OCI-LY3 (cell line): ENCODE measurements around the gene ZBTB48.

ENCODE experiments used
- H2AFZ ChIP-seq: fragments of 200-600, 300-600 bp; shearing (Covaris generic); 2 replicates; pipeline ENCODE4 v1.6.0; 2014; ENCODE audit warnings: antibody characterized with exemption, low read depth, low read length
- H3K27ac ChIP-seq: fragments of 200-600, 300-600 bp; sonication (generic); 2 replicates; pipeline ENCODE4 v1.5.1; 2014; ENCODE audit warnings: mild to moderate bottlenecking, low read length, moderate library complexity, mixed read lengths
- H3K27me3 ChIP-seq: fragments of 200-600, 300-600 bp; sonication (generic); 2 replicates; pipeline ENCODE4 v1.6.1; 2014; ENCODE audit warnings: low read depth, low read length, mixed read lengths
- H3K36me3 ChIP-seq: fragments of 200-600, 300-600 bp; sonication (generic); replicated peaks from 2 replicates; pipeline ENCODE3; 2014; ENCODE audit warnings: low read depth, low read length, mixed read lengths
- H3K4me1 ChIP-seq: fragments of 300-600, 200-600 bp; sonication (generic); 2 replicates; pipeline ENCODE4 v1.6.1; 2014; ENCODE audit warnings: low read length, mixed read lengths
- H3K4me2 ChIP-seq: fragments of 200-600, 300-600 bp; sonication (generic); 2 replicates; pipeline ENCODE4 v1.6.1; 2014; ENCODE audit warnings: low read length, mixed read lengths
- H3K4me3 ChIP-seq: fragments of 300-600, 200-600 bp; sonication (generic); 2 replicates; pipeline ENCODE4 v1.5.1; 2014; ENCODE audit warnings: antibody characterized with exemption, mild to moderate bottlenecking, low read length, moderate library complexity
- H3K79me2 ChIP-seq: fragments of 300-600, 200-600 bp; shearing (Covaris generic); 2 replicates; pipeline ENCODE4 v1.6.1; 2014; ENCODE audit warnings: mild to moderate bottlenecking, low read length, mixed read lengths
- H3K9ac ChIP-seq: fragments of 300-600, 200-600 bp; shearing (Covaris generic); 2 replicates; pipeline ENCODE4 v1.6.0; 2014; ENCODE audit warnings: mild to moderate bottlenecking, low read length, moderate library complexity
- H3K9me3 ChIP-seq: fragments of 200-600, 300-600 bp; shearing (Covaris generic); 2 replicates; pipeline ENCODE4 v1.6.1; 2014; ENCODE audit warnings: low read length, mixed read lengths; ENCODE audit not compliant: insufficient read depth
- H4K20me1 ChIP-seq: fragments of 200-600, 300-600 bp; sonication (generic); 2 replicates; pipeline ENCODE4 v1.6.1; 2016; ENCODE audit warnings: low read length, mixed read lengths; ENCODE audit not compliant: insufficient read depth
- EZH2phosphoT487 ChIP-seq: fragments of 200-600 bp; shearing (Covaris generic); IDR thresholded peaks from 2 replicates; pipeline ENCODE4 v1.6.1; 2018; ENCODE audit warnings: antibody characterized with exemption, mixed run types, low read depth
- TF ChIP-seq, protein P1 (sequence below): fragments of 200-600, 300-600 bp; sonication (generic); IDR thresholded peaks from 2 replicates; pipeline ENCODE4 v1.5.1; 2014; ENCODE audit warnings: antibody characterized with exemption, low read length, low read depth

ZBTB48 gene

DNA sequence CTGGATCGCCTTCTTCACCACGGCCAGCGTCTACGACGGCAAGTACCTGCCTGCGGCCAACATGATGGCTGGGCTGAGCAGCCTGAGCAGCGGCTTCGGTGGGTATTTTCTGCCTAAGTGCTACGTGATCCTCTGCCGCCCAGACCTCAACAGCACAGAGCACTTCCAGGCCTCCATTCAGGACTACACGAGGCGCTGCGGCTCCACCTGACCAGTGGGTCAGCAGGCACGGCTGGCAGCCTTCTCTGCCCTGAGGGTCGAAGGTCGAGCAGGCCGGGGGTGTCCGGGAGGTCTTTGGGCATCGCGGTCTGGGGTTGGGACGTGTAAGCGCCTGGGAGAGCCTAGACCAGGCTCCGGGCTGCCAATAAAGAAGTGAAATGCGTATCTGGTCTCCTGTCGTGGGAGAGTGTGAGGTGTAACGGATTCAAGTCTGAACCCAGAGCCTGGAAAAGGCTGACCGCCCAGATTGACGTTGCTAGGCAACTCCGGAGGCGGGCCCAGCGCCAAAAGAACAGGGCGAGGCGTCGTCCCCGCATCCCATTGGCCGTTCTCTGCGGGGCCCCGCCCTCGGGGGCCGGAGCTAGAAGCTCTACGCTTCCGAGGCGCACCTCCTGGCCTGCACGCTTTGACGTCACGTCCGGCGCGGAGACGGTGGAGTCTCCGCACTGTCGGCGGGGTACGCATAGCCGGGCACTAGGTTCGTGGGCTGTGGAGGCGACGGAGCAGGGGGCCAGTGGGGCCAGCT is at the start of gene ZBTB48:
Gene ZBTB48, plus strand, starts transcription at position 621 of the 745 bp plus-strand sequence. CDS start 616 bp downstream, outside the sequence.
- H3K9me3 ChIP-seq: no peaks in the 10 kb centered on the region
- no peaks in the 10 kb centered on the region for H4K20me1 ChIP-seq
- peak within 1 kb of the TSS; percentile 94 for H3K4me2 ChIP-seq
- H3K27ac ChIP-seq: peak within 1 kb of the TSS; percentile 39
- H2AFZ ChIP-seq: peak within 1 kb of the TSS; percentile 78; the same call in 1 of the 2 replicates
- H3K4me3 ChIP-seq: peak within 1 kb of the TSS; percentile 98
- H3K4me1 ChIP-seq: peaks cover 13% of the 10 kb centered on the region
- TF ChIP-seq, protein P1, sequence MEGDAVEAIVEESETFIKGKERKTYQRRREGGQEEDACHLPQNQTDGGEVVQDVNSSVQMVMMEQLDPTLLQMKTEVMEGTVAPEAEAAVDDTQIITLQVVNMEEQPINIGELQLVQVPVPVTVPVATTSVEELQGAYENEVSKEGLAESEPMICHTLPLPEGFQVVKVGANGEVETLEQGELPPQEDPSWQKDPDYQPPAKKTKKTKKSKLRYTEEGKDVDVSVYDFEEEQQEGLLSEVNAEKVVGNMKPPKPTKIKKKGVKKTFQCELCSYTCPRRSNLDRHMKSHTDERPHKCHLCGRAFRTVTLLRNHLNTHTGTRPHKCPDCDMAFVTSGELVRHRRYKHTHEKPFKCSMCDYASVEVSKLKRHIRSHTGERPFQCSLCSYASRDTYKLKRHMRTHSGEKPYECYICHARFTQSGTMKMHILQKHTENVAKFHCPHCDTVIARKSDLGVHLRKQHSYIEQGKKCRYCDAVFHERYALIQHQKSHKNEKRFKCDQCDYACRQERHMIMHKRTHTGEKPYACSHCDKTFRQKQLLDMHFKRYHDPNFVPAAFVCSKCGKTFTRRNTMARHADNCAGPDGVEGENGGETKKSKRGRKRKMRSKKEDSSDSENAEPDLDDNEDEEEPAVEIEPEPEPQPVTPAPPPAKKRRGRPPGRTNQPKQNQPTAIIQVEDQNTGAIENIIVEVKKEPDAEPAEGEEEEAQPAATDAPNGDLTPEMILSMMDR: no peak
- TF ChIP-seq EZH2phosphoT487: no peak
- H3K27me3 ChIP-seq: no peaks in the 10 kb centered on the region
- no peaks in the 10 kb centered on the region for H3K36me3 ChIP-seq
- peak within 1 kb of the TSS; percentile 82 for H3K9ac ChIP-seq
- peaks cover 19% of the 10 kb centered on the region for H3K79me2 ChIP-seq

DNA sequence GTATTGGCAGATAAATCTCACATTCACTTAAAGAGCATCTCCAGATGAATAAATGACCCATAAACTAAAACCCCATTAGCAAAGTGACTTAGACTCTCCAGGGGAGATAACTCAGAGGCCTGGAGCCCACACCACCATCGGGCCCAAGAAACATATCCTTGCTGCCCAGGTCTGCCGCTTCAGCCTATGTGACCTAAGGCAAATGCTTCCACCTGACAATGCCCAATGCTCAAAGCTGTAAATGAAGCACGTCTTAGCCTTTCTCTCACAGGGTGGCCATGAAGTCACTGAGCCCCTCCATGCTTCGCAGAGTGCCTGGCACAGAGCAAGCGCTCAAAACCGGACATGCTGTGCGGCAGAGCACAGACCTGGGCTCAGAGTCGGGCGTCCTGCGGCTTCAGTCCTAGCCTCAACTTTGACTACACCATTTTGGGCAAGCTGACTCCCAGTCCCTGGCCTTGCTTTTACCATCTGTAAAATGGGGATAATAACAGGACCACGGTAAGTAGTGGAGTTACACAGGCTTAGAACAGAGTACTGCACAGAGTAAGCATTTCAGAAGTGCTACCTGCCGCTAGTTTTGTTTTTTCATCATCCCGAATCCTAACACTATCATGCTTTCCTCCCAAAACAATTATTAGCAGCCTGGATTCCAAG is 49.2 kb upstream of the ZBTB48 start:
- Histone ChIP-seq H4K20me1 (no peaks in the 10 kb centered on the region), H3K4me1 (no peaks in the 10 kb centered on the region), H3K9me3 (no peaks in the 10 kb centered on the region), H2AFZ (no peak overlapping the region), H3K4me2 (no peak overlapping the region), H3K79me2 (no peaks in the 10 kb centered on the region), H3K27ac (no peak overlapping the region), H3K27me3 (no peaks in the 10 kb centered on the region), H3K9ac (no peak overlapping the region), H3K36me3 (peaks cover 32% of the 10 kb centered on the region), H3K4me3 (no peak overlapping the region)
- TF ChIP-seq, protein P1: no peak
- TF ChIP-seq EZH2phosphoT487: no peak

DNA sequence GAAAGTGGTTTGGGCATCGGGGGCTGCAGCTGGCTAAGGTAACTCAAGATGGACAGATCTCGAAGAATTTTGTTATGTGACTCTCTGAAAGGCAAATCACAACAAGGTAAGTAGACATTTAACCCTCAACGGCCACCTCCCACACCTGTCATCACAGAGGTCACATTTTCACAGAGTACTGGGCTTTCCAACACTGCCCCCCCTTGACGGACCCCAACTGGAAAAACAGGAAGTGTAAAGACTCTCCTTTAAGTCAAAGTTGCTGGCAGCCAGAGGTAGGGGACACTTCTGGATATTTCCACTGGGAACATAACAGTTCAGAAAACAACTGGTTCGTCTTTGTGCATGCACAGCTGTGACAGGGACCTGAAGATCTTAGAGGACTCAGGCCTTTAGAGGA is 47.8 kb upstream of the ZBTB48 start:
- no peaks in the 10 kb centered on the region for H3K4me1 ChIP-seq
- no peaks in the 10 kb centered on the region for H3K27me3 ChIP-seq

More for the DNA sequence above, 47.8 kb upstream of the ZBTB48 start:
- H3K9me3 ChIP-seq: no peaks in the 10 kb centered on the region
- H3K36me3 ChIP-seq: peaks cover 28% of the 10 kb centered on the region
- H3K4me2 ChIP-seq: no peak overlapping the region
- TF ChIP-seq EZH2phosphoT487: no peak
- TF ChIP-seq, protein P1: no peak
- no peaks in the 10 kb centered on the region for H4K20me1 ChIP-seq
- no peak overlapping the region for H3K9ac ChIP-seq
- no peak overlapping the region for H3K4me3 ChIP-seq
- no peaks in the 10 kb centered on the region for H3K79me2 ChIP-seq
- no peak overlapping the region for H2AFZ ChIP-seq
- no peak overlapping the region for H3K27ac ChIP-seq
